B cell (primary cell): Measurements from ENCODE around the gene HMX3. TPM values are rescaled to one million over a fixed set of nuclear protein-coding genes. Genes with fewer than 3 reads are reported as not detected.

Experiments
- ATAC-seq: fragments of 200-7000 bp; cut with Tn5 transposase; one replicate; pipeline ENCODE4 v1.10.0; 2021; ENCODE audit warnings: low read depth, mild to moderate bottlenecking, moderate number of reproducible peaks, moderate library complexity
- CTCF ChIA-PET: fragments of 350-600 bp; sonication (Branson Sonifier 250); formaldehyde crosslinking; loops from one replicate; lab custom pipeline; 2021; ENCODE audit warnings: antibody characterized with exemption, inconsistent platforms; lab: Charles Lee
- POLR2A ChIA-PET: fragments of 350-600 bp; sonication (Branson Sonifier 250); formaldehyde crosslinking; loops from one replicate; lab custom pipeline; 2021; ENCODE audit warnings: antibody characterized with exemption; lab: Charles Lee
- DNase-seq: peaks from one replicate; pipeline ENCODE4 v3.0.0; 2013
- H2AFZ ChIP-seq: 2 replicates; pipeline ENCODE4 v1.6.1; 2012; ENCODE audit warnings: mild to moderate bottlenecking, low read depth, low read length; ENCODE audit not compliant: insufficient read depth, poor library complexity, severe bottlenecking
- H3K27ac ChIP-seq, 2 donors: 1 replicate in 1 of 2; 2 replicates in 1 of 2; pipeline ENCODE4 v1.5.1; 2012 to 2013; ENCODE audit warnings: low read length in 2 of 2, mild to moderate bottlenecking in 2 of 2, moderate library complexity in 1 of 2
- H3K27me3 ChIP-seq, 4 experiments: fragments of 200-600 bp in 1 of 4; sonication (generic) in 1 of 4; replicated peaks in 1 of 4; 1 replicate in 2 of 4; 2 replicates in 2 of 4; pipeline versions ENCODE4 v1.6.1 to v1.7.0; 2013 to 2016; ENCODE audit warnings: low read length in 3 of 4, mild to moderate bottlenecking in 2 of 4, mixed read lengths in 1 of 4, moderate library complexity in 1 of 4; ENCODE audit not compliant: insufficient read depth in 4 of 4, control insufficient read depth in 3 of 4; ENCODE audit errors: control extremely low read depth in 1 of 4
- H3K36me3 ChIP-seq, 2 experiments: replicated peaks in 1 of 2; 1 replicate in 1 of 2; 2 replicates in 1 of 2; pipeline versions ENCODE4 v1.6.1 to v1.7.1; 2013; ENCODE audit warnings: low read length in 1 of 2; ENCODE audit not compliant: insufficient read depth in 2 of 2, control insufficient read depth in 1 of 2; ENCODE audit errors: control extremely low read depth in 1 of 2, extremely low read depth in 1 of 2
- H3K4me1 ChIP-seq, 2 donors: fragments of 200-600 bp in 1 of 2; sonication (generic) in 1 of 2; 1 replicate in 1 of 2; 2 replicates in 1 of 2; pipeline versions ENCODE4 v1.5.1 to v1.6.1; 2013 to 2017; ENCODE audit warnings: low read length in 2 of 2; ENCODE audit not compliant: control insufficient read depth in 2 of 2, insufficient read depth in 2 of 2
- H3K4me2 ChIP-seq: replicated peaks from 2 replicates; pipeline ENCODE3; 2012; ENCODE audit warnings: mild to moderate bottlenecking, low read depth, low read length; ENCODE audit not compliant: poor library complexity, severe bottlenecking
- H3K4me3 ChIP-seq, 5 experiments: fragments of 200-600 bp in 1 of 5; sonication (generic) in 1 of 5; 1 replicate in 3 of 5; 2 replicates in 2 of 5; pipeline versions ENCODE4 v1.5.1 to v1.7.0; 2011 to 2016; ENCODE audit warnings: low read length in 4 of 5, mild to moderate bottlenecking in 4 of 5, low read depth in 2 of 5, control low read depth in 1 of 5, moderate library complexity in 1 of 5; ENCODE audit not compliant: insufficient read depth in 1 of 5; ENCODE audit errors: control extremely low read depth in 1 of 5, extremely low read depth in 1 of 5
- H3K79me2 ChIP-seq: fragments of 200-600 bp; sonication (generic); one replicate; pipeline ENCODE4 v1.6.0; 2016; ENCODE audit warnings: low read length; ENCODE audit not compliant: control insufficient read depth, insufficient read depth
- H3K9ac ChIP-seq: fragments of 200-600 bp; sonication (generic); 2 replicates; pipeline ENCODE4 v1.6.1; 2017; ENCODE audit warnings: mild to moderate bottlenecking, low read length, moderate library complexity
- H3K9me3 ChIP-seq, 3 donors: one replicate each; pipeline versions ENCODE4 v1.6.1 to v1.7.1; 2013; ENCODE audit warnings: low read length in 2 of 3; ENCODE audit not compliant: control insufficient read depth in 2 of 3, insufficient read depth in 1 of 3; ENCODE audit errors: control extremely low read depth in 1 of 3
- H4K20me1 ChIP-seq: 2 replicates; pipeline ENCODE4 v1.6.0; 2012; ENCODE audit warnings: mild to moderate bottlenecking, low read length; ENCODE audit not compliant: insufficient read depth, control insufficient read depth, poor library complexity, severe bottlenecking
- H3K27ac Mint-ChIP-seq: one replicate; pipeline ENCODE4 v1.8.0; 2021; ENCODE audit warnings: mixed read lengths
- H3K27me3 Mint-ChIP-seq: one replicate; pipeline ENCODE4 v1.8.0; 2021; ENCODE audit warnings: mixed read lengths
- H3K4me1 Mint-ChIP-seq: one replicate; pipeline ENCODE4 v1.8.0; 2021; ENCODE audit warnings: mixed read lengths
- H3K4me3 Mint-ChIP-seq: one replicate; pipeline ENCODE4 v1.8.0; 2021; ENCODE audit warnings: mixed read lengths
- H3K9me3 Mint-ChIP-seq: one replicate; pipeline ENCODE4 v1.8.0; 2022; ENCODE audit warnings: mixed read lengths; ENCODE audit not compliant: insufficient read depth
- EZH2 ChIP-seq: IDR thresholded peaks from 2 replicates; pipeline ENCODE4 v1.6.1; 2012; ENCODE audit warnings: borderline replicate concordance, low read depth, mild to moderate bottlenecking, moderate library complexity, low read length; ENCODE audit not compliant: insufficient read depth, poor library complexity, severe bottlenecking
- WGBS: methylation state at CpG from one replicate; pipeline ENCODE4 v1.1.5; 2013; ENCODE audit warnings: missing lambda C conversion rate; ENCODE audit not compliant: insufficient coverage; 5-methylcytosine and 5-hydroxymethylcytosine counted together
- intact Hi-C: fragments of 100-400 bp; cut with micrococcal nuclease; formaldehyde crosslinking; loops from one replicate; pipeline ENCODE4 v1.10.0; 2022
- polyA plus RNA-seq: library from polyadenylated mRNA; depleted of rRNA; stranded (reverse); fragments of >200 nt; gene quantifications from 2 replicates; pipeline ENCODE4 v1.2.3, GENCODE V29; 2012
- total RNA-seq, 2 donors: library from RNA; stranded (reverse); fragments of 120-200 nt in 1 of 2; gene quantifications; 1 replicate in 1 of 2; 2 replicates in 1 of 2; pipeline versions ENCODE4 v1.2.3 to v1.2.4, GENCODE V29; 2013 to 2022
- TF ChIP-seq, protein P1 (sequence below): fragments of 200-600 bp; IDR thresholded peaks from one replicate; pipeline ENCODE4 v1.8.0; 2022; ENCODE audit warnings: antibody characterized with exemption, mild to moderate bottlenecking

HMX3 gene
- total and polyA plus RNA-seq, 2 donors (not counting 1 experiment from before 2014, with no cell fraction given): not detected

DNA sequence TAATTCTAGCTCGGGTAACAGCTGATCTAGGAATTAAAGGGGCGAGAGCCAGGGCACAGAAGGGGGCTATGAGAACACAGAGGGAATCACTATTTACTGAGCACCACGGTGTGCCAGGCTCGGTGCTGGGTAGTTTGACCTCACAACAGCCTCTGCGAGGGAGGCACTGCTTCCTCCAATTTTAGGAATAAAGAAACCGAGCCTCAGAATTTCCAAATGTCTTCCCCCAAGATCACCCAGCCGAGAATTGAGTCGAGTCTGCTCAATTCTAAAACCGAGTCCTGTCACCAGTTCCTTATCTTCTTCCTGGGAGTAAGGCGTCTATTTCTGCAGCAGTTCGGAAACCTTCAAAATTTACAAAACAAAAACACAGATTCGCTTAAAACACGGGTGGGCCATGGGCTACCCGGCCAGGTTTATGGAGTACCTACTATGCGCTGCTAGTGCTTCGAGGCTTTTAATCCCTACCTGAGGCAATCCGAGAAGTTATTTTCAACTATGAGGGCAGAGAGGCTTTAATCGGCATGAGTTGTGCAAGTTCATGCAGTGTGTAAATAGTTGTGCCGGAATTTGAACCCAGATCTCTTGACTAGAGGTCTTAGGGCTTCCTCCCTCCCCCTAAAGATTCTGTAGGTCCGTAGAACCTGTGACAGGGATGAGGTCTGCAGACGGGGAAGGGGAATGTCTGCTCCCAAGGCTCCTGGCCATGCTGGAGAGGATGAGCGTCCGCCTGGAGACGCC, 11.3 kb downstream of the HMX3 start:
- Histone ChIP-seq H3K4me1 (peaks cover 73 to 87% of the 10 kb centered on the region in 2 donors), H2AFZ (no peak overlapping the region), H3K36me3 (no peaks in the 10 kb centered on the region), H3K27me3 (peaks cover 0 to 97% (median 81%) of the 10 kb centered on the region in 4 experiments), H3K4me2 (peak overlapping the region; percentile 78), H4K20me1 (peaks cover 5% of the 10 kb centered on the region), H3K9ac (no peak overlapping the region), H3K9me3 (peaks cover 0 to 94% (median 19%) of the 10 kb centered on the region in 3 donors), H3K27ac (no peak overlapping the region), H3K79me2 (no peaks in the 10 kb centered on the region), H3K4me3 (no peak overlapping the region)
- peaks cover 55% of the 10 kb centered on the region for H3K4me1 Mint-ChIP-seq
- intact Hi-C loops: no loop called here
- DNase-seq: peak; percentile 46
- peaks cover 67% of the 10 kb centered on the region for H3K27me3 Mint-ChIP-seq
- 17% methylated on average over 14 of the region's 24 CpGs for WGBS
- H3K4me3 Mint-ChIP-seq: peak overlapping the region; percentile 54
- ChIA-PET POLR2A (no interaction called here), CTCF (interaction anchor here (1.1 to 3.9 kb wide), 2 partner anchors 10 to 13 kb away, joined by 3 to 22 read pairs; no protein-coding TSS in a partner anchor)
- peak; percentile 35 for TF ChIP-seq EZH2
- TF ChIP-seq, protein P1, sequence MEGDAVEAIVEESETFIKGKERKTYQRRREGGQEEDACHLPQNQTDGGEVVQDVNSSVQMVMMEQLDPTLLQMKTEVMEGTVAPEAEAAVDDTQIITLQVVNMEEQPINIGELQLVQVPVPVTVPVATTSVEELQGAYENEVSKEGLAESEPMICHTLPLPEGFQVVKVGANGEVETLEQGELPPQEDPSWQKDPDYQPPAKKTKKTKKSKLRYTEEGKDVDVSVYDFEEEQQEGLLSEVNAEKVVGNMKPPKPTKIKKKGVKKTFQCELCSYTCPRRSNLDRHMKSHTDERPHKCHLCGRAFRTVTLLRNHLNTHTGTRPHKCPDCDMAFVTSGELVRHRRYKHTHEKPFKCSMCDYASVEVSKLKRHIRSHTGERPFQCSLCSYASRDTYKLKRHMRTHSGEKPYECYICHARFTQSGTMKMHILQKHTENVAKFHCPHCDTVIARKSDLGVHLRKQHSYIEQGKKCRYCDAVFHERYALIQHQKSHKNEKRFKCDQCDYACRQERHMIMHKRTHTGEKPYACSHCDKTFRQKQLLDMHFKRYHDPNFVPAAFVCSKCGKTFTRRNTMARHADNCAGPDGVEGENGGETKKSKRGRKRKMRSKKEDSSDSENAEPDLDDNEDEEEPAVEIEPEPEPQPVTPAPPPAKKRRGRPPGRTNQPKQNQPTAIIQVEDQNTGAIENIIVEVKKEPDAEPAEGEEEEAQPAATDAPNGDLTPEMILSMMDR: no peak
- peak overlapping the region; percentile 50 for H3K27ac Mint-ChIP-seq
- no peaks in the 10 kb centered on the region for H3K9me3 Mint-ChIP-seq
- no peak for ATAC-seq
